Upper lobe of left lung (tissue), 6 donors: Measurements from ENCODE around the gene PDILT. TPM values are rescaled to one million over a fixed set of nuclear protein-coding genes. Genes with fewer than 3 reads are reported as not detected.

ENCODE experiments used
- ATAC-seq, 2 donors: fragments of 200-7000 bp; cut with Tn5 transposase; one replicate each; pipeline ENCODE4 v1.9.1; 2022; ENCODE audit warnings: mild to moderate bottlenecking in 2 of 2, moderate library complexity in 2 of 2; ENCODE audit not compliant: low FRiP score in 2 of 2
- DNase-seq, 2 donors: peaks; one replicate each; pipeline ENCODE4 v3.0.0-alpha.2; 2019 to 2020
- H3K27ac ChIP-seq, 4 donors: fragments of 200-600 bp; sonication (generic); one replicate each; pipeline ENCODE4 v1.5.1; 2016 to 2019
- H3K27me3 ChIP-seq, 4 donors: fragments of 200-600 bp; sonication (generic); one replicate each; pipeline ENCODE4 v1.5.1; 2017 to 2019
- H3K36me3 ChIP-seq, 4 donors: fragments of 200-600 bp; sonication (generic); one replicate each; pipeline ENCODE4 v1.5.1; 2016 to 2019
- H3K4me1 ChIP-seq, 4 donors: fragments of 200-600 bp; sonication (generic); one replicate each; pipeline ENCODE4 v1.5.1; 2018 to 2019
- H3K4me3 ChIP-seq, 4 donors: fragments of 200-600 bp; sonication (generic); one replicate each; pipeline ENCODE4 v1.5.1; 2017 to 2019; ENCODE audit warnings: mild to moderate bottlenecking in 2 of 4, moderate library complexity in 1 of 4
- H3K9me3 ChIP-seq, 4 donors: fragments of 200-600 bp; sonication (generic); one replicate each; pipeline ENCODE4 v1.5.1; 2018 to 2019
- EP300 ChIP-seq, 4 donors: sonication (generic); formaldehyde crosslinking; IDR thresholded peaks; one replicate each; pipeline ENCODE4 v1.5.1; 2017; ENCODE audit warnings: antibody characterized with exemption in 4 of 4, control low read depth in 2 of 4
- POLR2A ChIP-seq, 4 donors: fragments of 450-650 bp; IDR thresholded peaks; one replicate each; pipeline ENCODE4 v1.5.1; 2016 to 2017; ENCODE audit warnings: antibody characterized with exemption in 4 of 4, mild to moderate bottlenecking in 2 of 4
- POLR2AphosphoS5 ChIP-seq, 2 donors: sonication (generic); formaldehyde crosslinking; IDR thresholded peaks; one replicate each; pipeline ENCODE4 v1.5.1; 2017; ENCODE audit warnings: antibody characterized with exemption in 2 of 2
- WGBS, 2 donors: methylation state at CpG; one replicate each; pipeline ENCODE4 v1.1.5; 2017 to 2018; 5-methylcytosine and 5-hydroxymethylcytosine counted together
- total RNA-seq, 6 donors: library from RNA; depleted of rRNA in 4 of 6; stranded (reverse); fragments of >200 nt in 4 of 6; gene quantifications; one replicate each; pipeline versions ENCODE4 v1.1.0 to v1.2.1, GENCODE V29; 2016 to 2021
- TF ChIP-seq, protein P1 (sequence below), 6 experiments: fragments of 450-650 bp in 4 of 6; fragments of 200-600 bp in 2 of 6; sonication (generic) in 2 of 6; IDR thresholded peaks; one replicate each; pipeline ENCODE4 v1.5.1; 2016 to 2019; ENCODE audit warnings: antibody characterized with exemption in 6 of 6
- donor health status: DM: no; HTN: no; CAD: no; lungs with moderate emphysema.
- donor health status: DM: no; HTN: yes; CAD: no; lungs with severe emphysema.

PDILT gene
- total RNA-seq, 6 donors from 2014 or later: not detected

DNA sequence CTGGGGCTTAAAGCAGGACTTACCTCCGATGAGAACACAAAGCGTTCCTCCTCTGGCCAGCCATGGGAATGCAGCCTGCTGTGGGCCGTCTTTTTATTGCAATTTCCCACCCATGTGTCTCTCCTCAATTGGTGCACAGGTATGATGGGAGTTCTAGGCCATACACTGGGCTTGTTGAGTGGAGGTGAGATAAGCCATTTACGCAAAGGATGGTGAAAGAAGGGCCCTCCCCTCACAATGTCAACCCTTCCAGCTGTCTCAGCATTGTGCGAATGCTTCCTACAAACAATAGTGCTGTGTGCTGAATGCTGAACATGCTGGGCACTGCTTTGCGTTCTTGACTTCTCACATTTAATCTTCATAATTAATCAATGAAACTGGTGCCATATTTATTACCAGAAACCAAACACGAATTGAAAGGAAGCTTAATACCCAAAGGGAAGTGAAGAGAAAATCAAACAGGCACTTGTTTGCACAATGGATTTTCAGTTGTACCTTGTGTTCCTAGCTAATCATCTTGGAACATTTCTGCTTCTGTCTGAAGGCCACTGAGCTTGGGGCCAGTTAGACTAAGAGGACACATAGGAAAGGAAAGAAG lies 77.0 kb downstream of the PDILT start, which contains the start of gene GP2:
Gene GP2, minus strand, starts transcription at position 70 of the 598 bp plus-strand sequence. CDS start 1,082 bp downstream, outside the sequence.
- DNase-seq (no peak), ATAC-seq (no peak)
- Histone ChIP-seq H3K36me3 (no peaks in the 10 kb centered on the region), H3K4me1 (no peaks in the 10 kb centered on the region), H3K27me3 (no peaks in the 10 kb centered on the region), H3K9me3 (no peaks in the 10 kb centered on the region), H3K4me3 (no peak within 1 kb of the TSS), H3K27ac (no peak within 1 kb of the TSS)
- 72 to 82% methylated on average over 6 to 7 of the region's 7 CpGs for WGBS, 2 donors
- TF ChIP-seq POLR2AphosphoS5 (IDR thresholded peaks at IDR 0.05) (no peak), POLR2A (IDR thresholded peaks at IDR 0.05) (no peak), EP300 (IDR thresholded peaks at IDR 0.05) (no peak)
- TF ChIP-seq, protein P1, sequence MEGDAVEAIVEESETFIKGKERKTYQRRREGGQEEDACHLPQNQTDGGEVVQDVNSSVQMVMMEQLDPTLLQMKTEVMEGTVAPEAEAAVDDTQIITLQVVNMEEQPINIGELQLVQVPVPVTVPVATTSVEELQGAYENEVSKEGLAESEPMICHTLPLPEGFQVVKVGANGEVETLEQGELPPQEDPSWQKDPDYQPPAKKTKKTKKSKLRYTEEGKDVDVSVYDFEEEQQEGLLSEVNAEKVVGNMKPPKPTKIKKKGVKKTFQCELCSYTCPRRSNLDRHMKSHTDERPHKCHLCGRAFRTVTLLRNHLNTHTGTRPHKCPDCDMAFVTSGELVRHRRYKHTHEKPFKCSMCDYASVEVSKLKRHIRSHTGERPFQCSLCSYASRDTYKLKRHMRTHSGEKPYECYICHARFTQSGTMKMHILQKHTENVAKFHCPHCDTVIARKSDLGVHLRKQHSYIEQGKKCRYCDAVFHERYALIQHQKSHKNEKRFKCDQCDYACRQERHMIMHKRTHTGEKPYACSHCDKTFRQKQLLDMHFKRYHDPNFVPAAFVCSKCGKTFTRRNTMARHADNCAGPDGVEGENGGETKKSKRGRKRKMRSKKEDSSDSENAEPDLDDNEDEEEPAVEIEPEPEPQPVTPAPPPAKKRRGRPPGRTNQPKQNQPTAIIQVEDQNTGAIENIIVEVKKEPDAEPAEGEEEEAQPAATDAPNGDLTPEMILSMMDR (IDR thresholded peaks at IDR 0.05): no peak

DNA sequence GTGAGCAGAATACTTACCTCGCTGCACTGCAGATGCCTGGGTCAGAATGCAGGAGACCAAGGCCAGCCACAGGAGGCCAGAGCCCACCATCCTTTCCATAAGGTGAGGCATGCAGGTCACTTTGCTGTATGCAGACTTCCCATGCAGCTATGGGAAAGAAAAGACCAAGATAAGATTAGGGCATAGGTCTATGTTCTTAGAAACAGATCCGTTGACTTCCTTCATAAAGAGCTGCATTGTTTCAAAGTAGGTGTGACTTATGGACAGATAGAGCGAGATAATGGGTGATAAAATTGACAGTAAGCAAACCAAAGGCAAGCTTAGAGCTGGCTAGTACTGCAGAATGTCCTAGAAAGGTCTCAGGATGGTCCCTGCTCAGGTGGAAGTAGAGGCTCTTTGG lies 78.2 kb downstream of the PDILT start:
- Histone ChIP-seq H3K36me3 (no peaks in the 10 kb centered on the region), H3K27ac (no peak overlapping the region), H3K4me1 (no peaks in the 10 kb centered on the region), H3K9me3 (no peaks in the 10 kb centered on the region), H3K27me3 (no peaks in the 10 kb centered on the region), H3K4me3 (no peak overlapping the region)
- ATAC-seq (no peak), DNase-seq (no peak)
- TF ChIP-seq POLR2A (IDR thresholded peaks at IDR 0.05): no peak
- TF ChIP-seq, protein P1 (IDR thresholded peaks at IDR 0.05): no peak
- no peak for TF ChIP-seq EP300 (IDR thresholded peaks at IDR 0.05)
- 62 to 63% methylated on average over 3 of the region's 3 CpGs for WGBS, 2 donors

DNA sequence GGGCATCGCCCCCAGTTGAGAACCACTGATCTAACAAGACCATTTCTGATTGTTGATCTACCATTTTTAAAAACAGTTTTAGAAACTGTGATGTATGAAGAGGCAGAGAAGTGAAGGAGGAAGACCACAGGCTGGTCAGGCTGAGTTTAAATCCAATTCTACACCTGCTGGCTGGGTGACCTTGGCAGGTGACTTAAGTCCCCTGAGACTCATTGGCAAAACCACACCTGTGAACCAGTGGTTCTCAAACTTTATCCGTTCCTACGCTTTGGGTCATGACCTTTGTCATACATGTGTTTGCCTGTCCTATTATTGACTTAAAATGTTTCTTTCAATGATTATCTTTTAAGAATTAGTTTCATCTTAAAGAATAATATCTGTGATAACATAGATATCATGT lies 79.5 kb downstream of the PDILT start:
- 51 to 54% methylated on average over 3 of the region's 3 CpGs for WGBS, 2 donors
- Histone ChIP-seq H3K27me3 (no peaks in the 10 kb centered on the region), H3K4me1 (no peaks in the 10 kb centered on the region), H3K27ac (no peak overlapping the region), H3K9me3 (no peaks in the 10 kb centered on the region), H3K36me3 (no peaks in the 10 kb centered on the region), H3K4me3 (no peak overlapping the region)
- TF ChIP-seq POLR2AphosphoS5 (IDR thresholded peaks at IDR 0.05) (no peak), POLR2A (IDR thresholded peaks at IDR 0.05) (no peak), EP300 (IDR thresholded peaks at IDR 0.05) (no peak)
- TF ChIP-seq, protein P1 (IDR thresholded peaks at IDR 0.05): no peak
- ATAC-seq: no peak
- no peak for DNase-seq

DNA sequence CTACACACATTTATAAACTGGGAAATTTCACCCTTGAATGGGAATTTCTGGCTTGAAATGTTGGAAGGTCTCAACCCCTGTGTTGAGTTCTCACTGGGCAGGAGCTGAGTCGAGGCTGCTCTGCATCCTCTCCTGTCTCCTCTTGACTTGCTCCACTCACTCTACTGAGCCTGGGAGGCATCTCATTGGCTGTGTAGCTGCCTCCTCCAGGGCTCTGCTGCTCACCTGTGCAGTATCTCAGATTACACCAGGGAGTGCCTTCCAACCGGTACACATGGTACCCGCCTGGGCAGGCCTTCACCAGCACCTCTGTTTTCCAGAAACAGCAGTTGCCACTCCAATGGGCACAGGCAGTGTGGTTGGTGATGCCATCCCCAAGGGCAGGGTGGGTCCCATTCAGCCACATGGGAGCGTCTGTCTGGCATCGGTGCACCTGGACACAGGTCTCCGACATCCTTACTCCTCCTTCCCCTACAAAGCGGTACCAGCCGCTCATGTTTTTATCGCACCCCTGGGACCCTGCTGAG lies 80.9 kb downstream of the PDILT start:
- no peak overlapping the region for H3K4me3 ChIP-seq
- H3K36me3 ChIP-seq: no peaks in the 10 kb centered on the region
- no peaks in the 10 kb centered on the region for H3K9me3 ChIP-seq
- H3K27me3 ChIP-seq: no peaks in the 10 kb centered on the region
- 73 to 84% methylated on average over 9 of the region's 9 CpGs for WGBS, 2 donors
- no peak for TF ChIP-seq POLR2A (IDR thresholded peaks at IDR 0.05)
- TF ChIP-seq EP300 (IDR thresholded peaks at IDR 0.05): no peak
- TF ChIP-seq, protein P1 (IDR thresholded peaks at IDR 0.05): no peak
- no peak for TF ChIP-seq POLR2AphosphoS5 (IDR thresholded peaks at IDR 0.05)
- DNase-seq (no peak), ATAC-seq (no peak)
- no peak overlapping the region for H3K27ac ChIP-seq
- H3K4me1 ChIP-seq: no peaks in the 10 kb centered on the region

DNA sequence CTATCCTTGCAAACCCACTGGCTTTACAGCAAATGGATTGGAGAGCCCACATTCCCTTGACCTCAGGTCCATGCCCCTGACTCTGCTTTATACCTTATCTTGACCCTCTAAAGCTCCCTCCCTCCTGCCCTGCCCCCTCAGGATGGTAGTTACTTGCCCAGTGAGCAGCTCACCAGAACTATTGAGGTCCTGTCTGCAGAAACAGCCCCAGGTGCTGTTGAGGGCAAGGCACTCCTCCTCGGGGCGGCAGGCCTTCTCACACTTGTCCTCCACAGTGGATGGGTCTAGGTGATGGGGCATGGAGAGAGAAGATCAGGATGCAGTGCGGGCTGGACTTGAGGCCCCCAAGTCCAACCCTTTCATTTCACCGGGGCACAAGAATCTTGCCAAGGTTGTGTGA lies 81.8 kb downstream of the PDILT start:
- ATAC-seq (no peak), DNase-seq (no peak)
- no peak overlapping the region for H3K27ac ChIP-seq
- no peaks in the 10 kb centered on the region for H3K9me3 ChIP-seq
- H3K27me3 ChIP-seq: no peaks in the 10 kb centered on the region
- no peak overlapping the region for H3K4me3 ChIP-seq
- no peaks in the 10 kb centered on the region for H3K36me3 ChIP-seq
- TF ChIP-seq POLR2AphosphoS5 (IDR thresholded peaks at IDR 0.05): no peak
- TF ChIP-seq, protein P1 (IDR thresholded peaks at IDR 0.05): no peak
- TF ChIP-seq EP300 (IDR thresholded peaks at IDR 0.05): no peak
- no peak for TF ChIP-seq POLR2A (IDR thresholded peaks at IDR 0.05)
- 88 to 100% methylated on average over 4 of the region's 4 CpGs for WGBS, 2 donors
- no peaks in the 10 kb centered on the region for H3K4me1 ChIP-seq
